H9 (cell line): Measurements from ENCODE around the gene CAMK2B. TPM values are rescaled to one million over a fixed set of nuclear protein-coding genes. Genes with fewer than 3 reads are reported as not detected.

Source experiments
- DNase-seq: peaks from one replicate; pipeline ENCODE4 v3.0.0-alpha.2; 2017
- H2AFZ ChIP-seq: one replicate; pipeline ENCODE4 v1.6.1; 2013; ENCODE audit warnings: mild to moderate bottlenecking, low read length, control low read depth, moderate library complexity
- H2AK5ac ChIP-seq: 2 replicates; pipeline ENCODE4 v1.6.1; 2013; ENCODE audit warnings: low read length, control low read depth, mixed read lengths; ENCODE audit not compliant: insufficient read length
- H2BK120ac ChIP-seq: one replicate; pipeline ENCODE4 v1.6.1; 2013; ENCODE audit warnings: low read depth, mild to moderate bottlenecking, low read length, control low read depth, inconsistent platforms; ENCODE audit not compliant: poor library complexity, severe bottlenecking
- H2BK12ac ChIP-seq: 2 replicates; pipeline ENCODE4 v1.6.1; 2013; ENCODE audit warnings: low read length, control low read depth, mixed read lengths, low read depth; ENCODE audit not compliant: insufficient read length
- H2BK15ac ChIP-seq: 2 replicates; pipeline ENCODE4 v1.6.1; 2013; ENCODE audit warnings: low read depth, low read length, control low read depth
- H2BK20ac ChIP-seq: one replicate; pipeline ENCODE4 v1.6.1; 2013; ENCODE audit warnings: low read depth, mild to moderate bottlenecking, low read length, control low read depth, inconsistent platforms; ENCODE audit not compliant: poor library complexity, severe bottlenecking
- H2BK5ac ChIP-seq: 2 replicates; pipeline ENCODE4 v1.6.1; 2013; ENCODE audit warnings: low read length, control low read depth, mixed read lengths; ENCODE audit not compliant: insufficient read length
- H3K14ac ChIP-seq: 2 replicates; pipeline ENCODE4 v1.6.1; 2013; ENCODE audit warnings: low read length, control low read depth; ENCODE audit not compliant: insufficient read depth
- H3K18ac ChIP-seq: 2 replicates; pipeline ENCODE4 v1.6.1; 2013; ENCODE audit warnings: low read depth, mild to moderate bottlenecking, mixed read lengths, low read length, control low read depth; ENCODE audit not compliant: insufficient read length
- H3K23ac ChIP-seq: 2 replicates; pipeline ENCODE4 v1.6.1; 2013; ENCODE audit warnings: low read length, control low read depth, mixed read lengths, low read depth; ENCODE audit not compliant: insufficient read length
- H3K23me2 ChIP-seq: 2 replicates; pipeline ENCODE4 v1.6.1; 2013; ENCODE audit warnings: low read depth, mild to moderate bottlenecking, mixed read lengths, low read length, control low read depth; ENCODE audit not compliant: insufficient read length, poor library complexity, severe bottlenecking
- H3K27ac ChIP-seq: 2 replicates; pipeline ENCODE4 v1.5.1; 2013; ENCODE audit warnings: low read length, control low read depth, mixed read lengths, low read depth; ENCODE audit not compliant: insufficient read length
- H3K27me3 ChIP-seq: 2 replicates; pipeline ENCODE4 v1.6.1; 2013; ENCODE audit warnings: low read length, control low read depth, inconsistent platforms; ENCODE audit not compliant: insufficient read depth
- H3K4ac ChIP-seq: 2 replicates; pipeline ENCODE4 v1.6.1; 2013; ENCODE audit warnings: low read depth, mild to moderate bottlenecking, control low read depth, inconsistent platforms, low read length, moderate library complexity
- H3K4me1 ChIP-seq: 2 replicates; pipeline ENCODE4 v1.6.1; 2013; ENCODE audit warnings: low read length, control low read depth, inconsistent platforms; ENCODE audit not compliant: insufficient read depth
- H3K4me2 ChIP-seq: 2 replicates; pipeline ENCODE4 v1.6.1; 2013; ENCODE audit warnings: low read length, control low read depth, mixed read lengths; ENCODE audit not compliant: insufficient read length, insufficient read depth
- H3K56ac ChIP-seq: 2 replicates; pipeline ENCODE4 v1.6.1; 2013; ENCODE audit warnings: low read depth, mild to moderate bottlenecking, mixed read lengths, low read length, control low read depth; ENCODE audit not compliant: insufficient read length
- H3K79me1 ChIP-seq: 2 replicates; pipeline ENCODE4 v1.6.1; 2013; ENCODE audit warnings: low read depth, mild to moderate bottlenecking, moderate library complexity, low read length, control low read depth, inconsistent platforms; ENCODE audit not compliant: insufficient read depth, poor library complexity, severe bottlenecking
- H3K79me2 ChIP-seq: 2 replicates; pipeline ENCODE4 v1.6.1; 2013; ENCODE audit warnings: low read length, control low read depth, inconsistent platforms; ENCODE audit not compliant: insufficient read depth
- H3K9ac ChIP-seq: 2 replicates; pipeline ENCODE4 v1.6.1; 2013; ENCODE audit warnings: low read length, control low read depth, mixed read lengths; ENCODE audit not compliant: insufficient read length; ENCODE audit errors: extremely low read depth
- H3K9me3 ChIP-seq: one replicate; pipeline ENCODE4 v1.6.1; 2013; ENCODE audit warnings: low read depth, low read length, inconsistent platforms; ENCODE audit not compliant: control insufficient read depth
- H3T11ph ChIP-seq: one replicate; pipeline ENCODE4 v1.6.1; 2013; ENCODE audit warnings: mild to moderate bottlenecking, low read length, control low read depth, inconsistent platforms
- H4K20me1 ChIP-seq: one replicate; pipeline ENCODE4 v1.6.1; 2013; ENCODE audit not compliant: control insufficient read depth, insufficient read length, insufficient read depth
- H4K5ac ChIP-seq: 2 replicates; pipeline ENCODE4 v1.6.1; 2013; ENCODE audit warnings: low read depth, mild to moderate bottlenecking, mixed read lengths, low read length, control low read depth; ENCODE audit not compliant: insufficient read length
- H4K8ac ChIP-seq: replicated peaks from 2 replicates; pipeline ENCODE4 v1.6.1; 2013; ENCODE audit warnings: low read length, control low read depth, mixed read lengths, low read depth; ENCODE audit not compliant: insufficient read length
- H4K91ac ChIP-seq: 2 replicates; pipeline ENCODE4 v1.6.1; 2013; ENCODE audit warnings: low read depth, mild to moderate bottlenecking, moderate library complexity, mixed read lengths, low read length, control low read depth; ENCODE audit not compliant: insufficient read length
- H3K27ac Mint-ChIP-seq, 3 experiments: 2 replicates in 2 of 3; 3 replicates in 1 of 3; pipeline ENCODE4 v1.8.0; 2020 to 2021; ENCODE audit warnings: mixed read lengths in 3 of 3, mild to moderate bottlenecking in 1 of 3, moderate library complexity in 1 of 3
- H3K27me3 Mint-ChIP-seq: 2 replicates; pipeline ENCODE4 v1.8.0; 2021; ENCODE audit warnings: low read depth, mild to moderate bottlenecking, moderate library complexity, mixed read lengths
- H3K36me3 Mint-ChIP-seq, 3 experiments: 2 replicates in 2 of 3; 3 replicates in 1 of 3; pipeline ENCODE4 v1.8.0; 2020 to 2021; ENCODE audit warnings: low read depth in 3 of 3, mixed read lengths in 3 of 3; ENCODE audit not compliant: insufficient read depth in 1 of 3
- H3K4me1 Mint-ChIP-seq, 2 experiments: 2 replicates each; pipeline ENCODE4 v1.8.0; 2020; ENCODE audit warnings: mixed read lengths in 2 of 2
- H3K4me3 Mint-ChIP-seq, 2 experiments: 2 replicates in 1 of 2; 3 replicates in 1 of 2; pipeline ENCODE4 v1.8.0; 2020 to 2021; ENCODE audit warnings: mild to moderate bottlenecking in 2 of 2, mixed read lengths in 2 of 2, moderate library complexity in 1 of 2
- H3K9me3 Mint-ChIP-seq, 2 experiments: 2 replicates in 1 of 2; 3 replicates in 1 of 2; pipeline ENCODE4 v1.8.0; 2020; ENCODE audit warnings: mild to moderate bottlenecking in 2 of 2, mixed read lengths in 2 of 2, moderate library complexity in 1 of 2
- whole genome bisulfite sequencing: extraction: QIAGEN DNeasy Blood & Tissue Kit; methylation state at CpG from one replicate; pipeline ENCODE4 v1.1.7; 2013; ENCODE audit warnings: missing lambda C conversion rate, low lambda C conversion rate, mixed read lengths; ENCODE audit not compliant: insufficient read length; ENCODE audit errors: extremely low coverage; 5-methylcytosine and 5-hydroxymethylcytosine counted together
- total RNA-seq: library from RNA; stranded (reverse); gene quantifications from 2 replicates; pipeline ENCODE4 v1.2.1, GENCODE V29; 2021
- TF ChIP-seq, protein P1 (sequence below): fragments of 200-600 bp; sonication (generic); conservative IDR thresholded peaks from 3 replicates; pipeline ENCODE4 v1.8.0; 2021; ENCODE audit warnings: antibody characterized with exemption, mild to moderate bottlenecking

CAMK2B gene
- total RNA-seq, 1 experiment from 2014 or later: 0.17 TPM

DNA sequence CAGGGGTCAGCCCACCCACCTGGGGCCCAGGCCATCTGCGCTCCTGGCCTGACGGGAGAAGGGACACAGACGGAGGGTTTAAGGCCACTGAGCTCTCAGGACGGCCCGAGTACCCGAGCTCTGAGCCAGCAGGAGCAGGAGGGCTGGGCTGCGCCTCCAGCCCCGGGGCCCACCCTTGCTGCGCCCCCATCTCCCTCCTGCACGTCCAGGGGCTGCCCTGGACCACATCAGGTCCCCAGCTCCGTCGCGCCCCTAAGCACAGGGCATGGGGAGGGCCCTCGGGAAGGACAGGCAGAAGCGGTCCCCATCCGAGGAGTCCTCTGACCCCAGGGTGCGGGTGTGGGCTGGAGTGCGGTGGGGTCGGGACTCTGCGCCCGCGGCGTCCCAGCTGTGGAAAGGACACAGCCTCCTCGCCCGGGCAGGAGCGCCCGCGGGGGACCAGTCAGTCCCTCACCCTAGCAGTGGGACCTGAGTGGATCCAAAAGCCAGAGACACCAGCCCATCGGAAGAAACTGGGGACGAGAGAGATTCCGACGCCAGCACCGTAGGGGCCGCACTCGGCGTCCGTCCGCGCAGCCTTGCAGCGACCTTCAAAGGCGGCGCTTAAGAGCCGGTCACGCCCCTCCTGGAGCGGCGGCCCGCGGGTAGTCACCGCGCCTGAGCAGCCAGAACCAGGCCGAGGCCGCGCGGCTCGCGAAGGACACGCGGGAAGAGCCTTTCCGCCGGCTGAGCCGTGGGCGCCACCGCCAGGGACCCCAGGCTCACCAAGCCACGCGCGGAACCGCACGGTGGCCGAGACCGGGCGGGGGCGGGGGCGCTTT lies 15.9 kb downstream of the CAMK2B start:
- Histone ChIP-seq H4K5ac (no peak overlapping the region), H2BK15ac (no peak overlapping the region), H4K20me1 (no peaks in the 10 kb centered on the region), H3K79me2 (no peaks in the 10 kb centered on the region), H3K4ac (no peak overlapping the region), H3K27ac (no peak overlapping the region), H2BK12ac (no peak overlapping the region), H3K14ac (peak overlapping the region; percentile 55; the same call in 1 of the 2 replicates), H2BK120ac (no peak overlapping the region), H3K27me3 (peaks cover 8% of the 10 kb centered on the region; the same call in 1 of the 2 replicates), H3K23me2 (peaks cover 4% of the 10 kb centered on the region), H3K79me1 (no peaks in the 10 kb centered on the region), H2AFZ (no peak overlapping the region), H3K4me2 (peak overlapping the region; percentile 41), H3K9ac (no peak overlapping the region), H3K18ac (no peak overlapping the region), H4K91ac (no peak overlapping the region), H3K9me3 (no peaks in the 10 kb centered on the region), H2BK5ac (no peak overlapping the region), H2AK5ac (no peak overlapping the region), H2BK20ac (no peak overlapping the region), H4K8ac (no peak overlapping the region), H3K4me1 (no peaks in the 10 kb centered on the region), H3K23ac (no peak overlapping the region), H3T11ph (no peak overlapping the region), H3K56ac (no peak overlapping the region)
- H3K4me1 Mint-ChIP-seq: peaks cover 0 to 2% of the 10 kb centered on the region in 2 experiments; a peak in 1 of 4 replicates
- WGBS: no CpG with 5 or more reads among the region's 73 CpGs
- H3K36me3 Mint-ChIP-seq: no peaks in the 10 kb centered on the region
- H3K27ac Mint-ChIP-seq: no peak overlapping the region
- H3K9me3 Mint-ChIP-seq: no peaks in the 10 kb centered on the region; a peak in 1 of 5 replicates
- H3K4me3 Mint-ChIP-seq: peak overlapping the region; percentile 47 to 69
- peaks cover 72% of the 10 kb centered on the region for H3K27me3 Mint-ChIP-seq
- TF ChIP-seq, protein P1, sequence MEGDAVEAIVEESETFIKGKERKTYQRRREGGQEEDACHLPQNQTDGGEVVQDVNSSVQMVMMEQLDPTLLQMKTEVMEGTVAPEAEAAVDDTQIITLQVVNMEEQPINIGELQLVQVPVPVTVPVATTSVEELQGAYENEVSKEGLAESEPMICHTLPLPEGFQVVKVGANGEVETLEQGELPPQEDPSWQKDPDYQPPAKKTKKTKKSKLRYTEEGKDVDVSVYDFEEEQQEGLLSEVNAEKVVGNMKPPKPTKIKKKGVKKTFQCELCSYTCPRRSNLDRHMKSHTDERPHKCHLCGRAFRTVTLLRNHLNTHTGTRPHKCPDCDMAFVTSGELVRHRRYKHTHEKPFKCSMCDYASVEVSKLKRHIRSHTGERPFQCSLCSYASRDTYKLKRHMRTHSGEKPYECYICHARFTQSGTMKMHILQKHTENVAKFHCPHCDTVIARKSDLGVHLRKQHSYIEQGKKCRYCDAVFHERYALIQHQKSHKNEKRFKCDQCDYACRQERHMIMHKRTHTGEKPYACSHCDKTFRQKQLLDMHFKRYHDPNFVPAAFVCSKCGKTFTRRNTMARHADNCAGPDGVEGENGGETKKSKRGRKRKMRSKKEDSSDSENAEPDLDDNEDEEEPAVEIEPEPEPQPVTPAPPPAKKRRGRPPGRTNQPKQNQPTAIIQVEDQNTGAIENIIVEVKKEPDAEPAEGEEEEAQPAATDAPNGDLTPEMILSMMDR: no peak
- DNase-seq: peak; percentile 71
